Measurements from ENCODE around the gene NKD1. TPM values are rescaled to one million over a fixed set of nuclear protein-coding genes. Genes with fewer than 3 reads are reported as not detected.

The NKD1 gene
- total RNA-seq, 1 donor from 2014 or later = 1.7 TPM

GRCh38 chr16:50555952-50556673 lies 7.9 kb downstream of the NKD1 start:
- no peaks in the 10 kb centered on the region for H3K9me3 ChIP-seq
- no peaks in the 10 kb centered on the region for H3K4me1 ChIP-seq
- H3K36me3 ChIP-seq = no peaks in the 10 kb centered on the region
- H3K27ac ChIP-seq = no peak overlapping the region
- H3K4me3 ChIP-seq = no peak overlapping the region
- DNase-seq (ENCODE audit: extremely low spot score in 2 of 2) = no peak
- TF ChIP-seq CTCF (IDR thresholded peaks at IDR 0.05) (no peak), POLR2AphosphoS5 (IDR thresholded peaks at IDR 0.05; ENCODE audit: insufficient read depth in 1 of 2, low read depth in 1 of 2) (no peak), POLR2A (IDR thresholded peaks at IDR 0.05) (no peak)
- no peaks in the 10 kb centered on the region for H3K27me3 ChIP-seq
- intact Hi-C loops (cut with DNase I) = no loop called here

GRCh38 chr16:50557046-50557445 lies 8.8 kb downstream of the NKD1 start:
- no peaks in the 10 kb centered on the region for H3K36me3 ChIP-seq
- TF ChIP-seq POLR2AphosphoS5 (IDR thresholded peaks at IDR 0.05; ENCODE audit: insufficient read depth in 1 of 2, low read depth in 1 of 2) = no peak
- no peak for TF ChIP-seq POLR2A (IDR thresholded peaks at IDR 0.05)
- no peak for TF ChIP-seq CTCF (IDR thresholded peaks at IDR 0.05)
- DNase-seq (ENCODE audit: extremely low spot score in 2 of 2) = no peak
- no peaks in the 10 kb centered on the region for H3K9me3 ChIP-seq
- intact Hi-C loops (cut with DNase I) = no loop called here
- H3K27me3 ChIP-seq = no peaks in the 10 kb centered on the region
- no peaks in the 10 kb centered on the region for H3K4me1 ChIP-seq
- no peak overlapping the region for H3K4me3 ChIP-seq
- H3K27ac ChIP-seq = no peak overlapping the region

GRCh38 chr16:50558913-50559312 lies 10.7 kb downstream of the NKD1 start:
- Histone ChIP-seq H3K9me3 (no peaks in the 10 kb centered on the region), H3K27me3 (no peaks in the 10 kb centered on the region), H3K36me3 (no peaks in the 10 kb centered on the region), H3K4me3 (no peak overlapping the region), H3K27ac (no peak overlapping the region), H3K4me1 (no peaks in the 10 kb centered on the region)
- intact Hi-C loops (cut with DNase I) = no loop called here
- no peak for TF ChIP-seq POLR2A (IDR thresholded peaks at IDR 0.05)
- TF ChIP-seq CTCF (IDR thresholded peaks at IDR 0.05) = no peak
- TF ChIP-seq POLR2AphosphoS5 (IDR thresholded peaks at IDR 0.05; ENCODE audit: insufficient read depth in 1 of 2, low read depth in 1 of 2) = no peak
- no peak for DNase-seq (ENCODE audit: extremely low spot score in 2 of 2)

- Histone ChIP-seq H3K27ac (no peak overlapping the region), H3K36me3 (no peaks in the 10 kb centered on the region), H3K4me1 (no peaks in the 10 kb centered on the region), H3K4me3 (no peak overlapping the region), H3K9me3 (no peaks in the 10 kb centered on the region), H3K27me3 (no peaks in the 10 kb centered on the region)
- intact Hi-C loops (cut with DNase I) = no loop called here
- DNase-seq (ENCODE audit: extremely low spot score in 2 of 2) = no peak
- TF ChIP-seq POLR2A (IDR thresholded peaks at IDR 0.05) = no peak
- no peak for TF ChIP-seq POLR2AphosphoS5 (IDR thresholded peaks at IDR 0.05; ENCODE audit: insufficient read depth in 1 of 2, low read depth in 1 of 2)
- TF ChIP-seq CTCF (IDR thresholded peaks at IDR 0.05) = no peak
These were observed 11.1 kb downstream of the NKD1 start for GRCh38 chr16:50559342-50559741.

- H3K4me1 ChIP-seq = no peaks in the 10 kb centered on the region
- no peaks in the 10 kb centered on the region for H3K27me3 ChIP-seq
- H3K36me3 ChIP-seq = no peaks in the 10 kb centered on the region
- no peak overlapping the region for H3K27ac ChIP-seq
- TF ChIP-seq POLR2AphosphoS5 (IDR thresholded peaks at IDR 0.05; ENCODE audit: insufficient read depth in 1 of 2, low read depth in 1 of 2) (no peak), POLR2A (IDR thresholded peaks at IDR 0.05) (no peak), CTCF (IDR thresholded peaks at IDR 0.05) (no peak)
- no peaks in the 10 kb centered on the region for H3K9me3 ChIP-seq
- DNase-seq (ENCODE audit: extremely low spot score in 2 of 2) = no peak
- no peak overlapping the region for H3K4me3 ChIP-seq
- intact Hi-C loops (cut with DNase I) = no loop called here
These were observed 11.8 kb downstream of the NKD1 start for GRCh38 chr16:50559804-50560514.

All from vagina (tissue), 2 donors.